NCI-H774 (cell line): ENCODE results near the gene TIGD4.

ENCODE experiments used
- DNase-seq: peaks from one replicate; lab custom pipeline; 2025; lab: John Stamatoyannopoulos, UW

Gene TIGD4

DNA sequence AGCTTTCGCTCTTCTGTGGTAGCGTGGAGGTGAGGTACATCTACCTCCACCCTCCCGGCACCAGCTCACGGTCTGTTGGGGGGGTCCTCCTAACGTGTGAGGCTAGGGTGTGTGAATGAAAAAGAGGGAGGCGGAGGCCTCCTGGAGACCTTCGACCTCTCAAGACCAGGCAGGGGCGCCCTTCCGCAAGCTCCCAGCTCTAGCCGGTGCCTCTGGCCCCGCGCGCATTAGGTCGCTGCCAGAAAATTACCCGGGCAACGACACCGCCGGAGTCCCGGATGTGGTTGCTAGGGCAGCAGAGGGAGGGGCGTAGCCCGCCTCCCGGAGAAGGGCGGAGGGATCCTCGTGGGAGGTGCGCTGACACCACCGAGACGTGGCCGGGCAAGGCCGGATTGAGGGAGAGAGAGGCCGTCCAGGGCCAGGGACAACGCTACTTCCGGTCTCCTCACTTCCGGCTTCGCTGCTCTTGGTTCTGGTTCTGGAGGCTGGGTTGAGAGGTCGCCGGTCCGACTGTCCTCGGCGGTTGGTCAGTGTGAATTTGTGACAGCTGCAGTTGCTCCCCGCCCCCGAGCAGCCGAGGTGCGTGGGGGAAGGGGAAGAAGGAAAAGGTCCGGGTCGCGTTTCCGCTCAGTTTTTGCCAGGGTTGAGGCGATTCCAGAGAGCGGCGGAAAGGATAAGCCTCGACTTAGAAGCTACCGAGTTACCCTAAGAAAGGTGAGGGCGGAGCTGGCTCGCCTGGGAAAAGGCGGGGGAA lies at the start of gene TIGD4, which contains the start of gene ARFIP1:
Gene TIGD4 (minus strand): TSS at position 218 of the 754 bp plus-strand sequence. CDS start 8,726 bp downstream, outside the sequence.
Gene ARFIP1 (plus strand): TSS at position 442 of the 754 bp plus-strand sequence. CDS start 49,680 bp downstream, outside the sequence.
- peak; percentile 88 for DNase-seq

DNA sequence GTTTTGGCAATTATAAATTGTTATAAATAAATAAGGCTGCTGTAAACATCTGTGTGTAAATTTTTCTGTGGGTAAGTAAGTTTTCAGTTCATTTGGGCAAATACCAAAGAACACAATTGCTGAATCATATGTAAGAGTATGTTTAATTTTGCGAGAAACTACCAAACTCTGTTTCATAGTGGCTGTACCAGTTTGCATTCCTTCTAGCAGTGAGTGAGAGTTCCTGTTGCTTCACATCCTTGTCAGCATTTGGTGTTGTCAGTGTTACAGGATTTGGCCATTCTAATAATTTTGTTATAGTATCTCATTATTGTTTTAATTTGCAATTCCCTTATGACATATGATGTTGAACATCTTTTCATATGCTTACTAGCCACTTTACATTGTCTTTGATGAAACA lies 48.6 kb upstream of the TIGD4 start:
- no peak for DNase-seq

DNA sequence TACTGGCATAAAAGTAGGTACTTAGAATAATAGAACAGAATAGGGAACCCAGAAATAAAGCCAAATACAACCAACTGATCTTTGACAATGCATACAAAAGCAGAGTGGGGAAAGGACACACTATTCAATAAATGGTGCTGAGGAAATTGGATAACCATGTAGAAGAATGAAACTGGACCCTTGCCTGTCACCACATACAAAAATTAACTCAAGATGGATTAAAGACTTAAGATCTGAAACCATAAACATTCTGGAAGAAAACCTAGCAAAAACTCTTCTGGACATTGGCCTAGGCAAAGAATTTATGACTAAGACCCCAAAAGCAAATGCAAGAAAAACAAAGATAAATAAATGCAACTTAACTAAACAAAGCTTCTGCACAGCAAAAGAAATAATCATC lies 45.8 kb upstream of the TIGD4 start:
- DNase-seq, result no peak

DNA sequence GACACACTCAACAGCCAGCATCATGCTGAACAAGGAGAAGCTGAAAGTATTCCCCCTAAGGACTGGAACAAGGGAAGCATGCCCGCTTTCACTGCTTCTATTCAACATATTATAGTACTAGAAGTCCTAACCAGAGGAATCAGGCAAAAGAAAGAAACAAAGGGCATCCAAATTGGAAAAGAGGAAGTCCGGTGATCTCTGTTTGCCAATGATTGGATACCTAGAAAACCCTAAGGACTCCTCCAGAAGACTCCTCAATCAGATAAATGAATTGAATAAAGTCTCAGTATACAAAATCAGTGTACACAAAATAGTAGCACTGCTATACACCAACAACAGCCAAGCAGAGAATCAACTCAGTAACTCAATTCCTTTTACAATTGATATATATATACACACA lies 45.0 kb upstream of the TIGD4 start:
- no peak for DNase-seq

DNA sequence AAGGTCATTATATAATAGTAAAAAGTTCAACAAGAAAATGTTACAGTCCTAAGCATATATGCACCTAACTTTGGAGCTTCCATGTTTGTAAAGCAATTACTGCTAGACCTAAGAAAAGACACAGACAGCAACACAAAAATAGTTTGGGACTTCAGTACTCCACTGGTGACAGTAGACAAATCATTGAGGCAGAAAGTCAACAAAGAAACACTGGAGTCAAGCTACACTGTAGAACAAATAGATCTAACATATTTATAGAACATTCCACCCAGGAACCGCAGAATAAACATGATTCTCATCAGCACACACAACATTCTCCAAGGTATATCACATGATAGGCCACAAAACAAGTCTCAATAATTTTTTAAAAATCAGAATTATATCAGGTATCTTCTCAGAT lies 42.8 kb upstream of the TIGD4 start:
- no peak for DNase-seq

DNA sequence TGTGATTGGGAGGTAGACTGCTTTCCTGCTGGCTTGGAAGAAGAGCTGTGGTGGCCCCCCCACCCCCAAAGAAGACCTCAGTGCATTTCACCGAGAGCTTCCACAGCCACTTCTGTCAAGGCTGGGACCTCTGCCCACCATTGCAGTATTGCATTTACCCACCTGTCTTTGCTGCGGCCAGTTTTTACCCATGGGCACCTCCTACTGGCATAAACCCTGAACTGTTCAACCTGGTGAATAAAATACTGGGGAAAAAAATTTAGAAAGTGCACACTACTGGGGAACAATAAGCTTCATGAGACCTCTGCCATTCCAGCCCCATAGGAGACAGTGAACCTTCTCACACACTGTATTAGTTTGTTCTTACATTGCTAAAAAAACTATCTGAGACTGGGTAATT lies 40.5 kb upstream of the TIGD4 start:
- DNase-seq, result no peak

DNA sequence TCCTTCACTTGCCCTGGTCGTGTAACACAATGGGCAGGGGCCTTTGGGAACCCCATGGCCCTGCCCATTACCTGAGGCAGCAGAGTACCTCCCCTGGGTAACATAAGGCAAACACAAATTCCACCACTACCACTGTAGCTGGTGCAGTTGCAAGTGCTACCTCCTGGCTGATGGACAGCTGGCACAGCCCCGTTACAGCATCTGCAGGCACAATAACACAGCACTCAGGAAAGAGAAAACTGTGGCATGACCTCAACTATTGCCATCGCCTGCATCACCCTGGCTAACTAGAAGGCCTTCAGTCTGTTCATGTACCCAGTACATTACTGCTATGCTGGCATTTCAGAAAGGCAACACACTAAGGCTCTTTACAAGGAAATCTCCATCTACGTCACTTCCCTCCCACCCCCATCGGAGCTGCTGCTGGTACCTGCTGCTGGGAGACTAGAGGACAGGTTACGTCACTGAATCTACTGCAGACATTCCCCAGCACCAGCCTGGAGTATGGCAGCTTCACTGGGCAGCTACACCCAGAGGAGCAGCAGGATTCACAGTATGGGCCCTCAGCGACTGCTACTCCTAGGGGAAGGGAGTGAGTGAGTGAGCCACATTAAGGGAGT lies 39.6 kb upstream of the TIGD4 start:
- no peak for DNase-seq

DNA sequence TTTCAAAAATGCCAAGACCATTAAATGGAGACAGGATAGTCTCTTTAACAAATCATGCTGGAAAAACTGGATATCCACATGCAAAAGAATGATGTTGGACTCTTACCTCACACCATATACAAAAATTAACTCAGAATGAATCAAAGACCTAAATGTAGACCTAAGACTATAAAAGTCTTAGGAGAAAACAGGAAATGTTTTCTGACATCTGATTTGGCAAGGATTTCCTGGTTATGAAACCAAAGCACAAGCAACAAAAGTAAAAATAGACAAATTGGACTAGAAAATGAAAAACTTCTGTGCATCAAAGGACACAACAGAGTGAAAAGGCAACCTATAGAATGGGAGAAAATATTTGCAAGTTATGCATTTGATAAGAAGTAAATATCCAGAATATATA lies 37.8 kb upstream of the TIGD4 start:
- DNase-seq, result no peak

DNA sequence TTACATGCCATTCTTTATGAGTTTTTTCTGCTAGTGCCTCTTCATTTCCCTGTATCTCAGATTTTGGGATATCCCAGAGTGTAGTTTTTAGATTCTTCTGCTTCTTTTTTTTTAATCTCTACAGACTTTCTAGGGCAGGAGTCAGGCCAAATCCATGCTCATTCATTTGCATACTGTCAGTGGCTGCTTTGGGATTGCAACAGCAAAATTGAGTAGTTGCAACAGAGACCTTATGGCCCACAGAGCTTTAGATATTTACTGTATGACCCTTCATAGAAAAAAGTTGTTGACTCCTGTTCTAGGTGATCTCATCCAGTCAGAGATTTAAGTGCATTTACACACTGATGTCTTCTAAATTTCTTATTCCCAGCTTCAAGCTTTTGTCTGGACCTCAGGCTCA lies 35.5 kb upstream of the TIGD4 start:
- no peak for DNase-seq

DNA sequence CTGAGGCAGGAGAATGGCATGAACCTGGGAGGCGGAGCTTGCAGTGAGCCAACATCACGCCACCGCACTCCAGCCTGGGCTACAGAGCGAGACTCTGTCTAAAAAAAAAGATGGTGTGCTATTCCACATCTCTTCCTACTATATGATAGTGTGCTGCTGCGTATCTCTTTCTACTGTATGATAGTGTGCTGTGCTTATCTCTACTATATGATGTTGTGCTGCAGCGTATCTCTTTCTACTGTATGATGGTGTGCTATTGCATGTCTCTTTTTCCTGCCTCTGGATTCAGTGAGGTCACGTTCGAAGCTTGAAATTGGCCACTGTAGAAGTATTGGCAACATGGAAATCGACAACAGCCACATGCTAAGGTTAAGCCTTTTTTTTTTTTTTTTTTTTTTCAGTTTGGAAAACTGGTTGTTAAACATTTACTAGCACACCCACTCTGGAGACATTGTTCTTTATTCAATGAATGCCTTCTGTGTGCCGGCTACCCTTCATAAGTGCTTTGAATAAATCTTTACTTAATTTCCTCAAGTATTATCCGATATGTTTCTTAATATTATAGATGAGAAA lies 31.3 kb upstream of the TIGD4 start:
- no peak for DNase-seq

DNA sequence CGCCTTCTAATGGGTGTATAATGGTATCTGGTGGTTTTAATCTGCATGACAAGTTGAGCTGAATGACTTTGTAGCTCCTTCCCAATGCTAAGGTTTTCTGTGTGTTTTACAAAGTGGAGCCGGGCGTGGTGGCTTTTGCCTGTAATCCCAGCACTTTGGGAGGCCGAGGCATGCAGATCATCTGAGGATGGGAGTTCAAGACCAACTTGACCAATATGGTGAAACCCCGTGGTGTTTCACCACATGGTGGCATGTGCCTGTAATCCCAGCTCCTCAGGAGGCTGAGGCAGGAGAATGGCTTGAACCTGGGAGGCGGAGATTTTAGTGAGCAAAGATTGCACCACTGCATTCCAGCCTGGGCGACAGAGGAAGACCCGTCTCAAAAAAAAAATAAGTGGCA lies 29.1 kb upstream of the TIGD4 start:
- no peak for DNase-seq

DNA sequence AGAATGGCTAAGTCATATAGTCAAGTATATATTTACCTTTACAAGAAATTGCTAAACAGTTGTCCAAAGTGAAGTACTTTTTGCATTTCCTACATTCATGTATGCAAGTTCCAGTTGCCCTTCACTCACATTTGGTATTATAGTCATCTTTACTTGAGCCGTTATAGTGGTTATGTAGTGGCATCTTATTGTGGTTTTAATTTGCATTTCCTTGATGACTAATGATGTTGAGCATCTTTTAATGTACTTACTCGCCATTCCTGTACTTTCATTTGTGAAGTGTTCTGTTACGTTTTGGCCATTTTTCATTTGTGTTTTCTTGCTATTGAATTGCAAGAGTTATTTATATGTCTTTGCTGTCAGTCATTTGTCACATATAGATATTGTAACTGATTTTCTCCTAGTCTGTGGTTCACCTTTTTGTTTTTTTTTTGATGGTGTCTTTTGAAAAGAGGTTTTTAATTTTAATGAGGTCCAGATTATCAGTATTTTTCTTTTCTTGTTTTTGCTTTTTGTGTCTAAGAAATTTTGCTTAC lies 27.8 kb upstream of the TIGD4 start:
- DNase-seq, result no peak

DNA sequence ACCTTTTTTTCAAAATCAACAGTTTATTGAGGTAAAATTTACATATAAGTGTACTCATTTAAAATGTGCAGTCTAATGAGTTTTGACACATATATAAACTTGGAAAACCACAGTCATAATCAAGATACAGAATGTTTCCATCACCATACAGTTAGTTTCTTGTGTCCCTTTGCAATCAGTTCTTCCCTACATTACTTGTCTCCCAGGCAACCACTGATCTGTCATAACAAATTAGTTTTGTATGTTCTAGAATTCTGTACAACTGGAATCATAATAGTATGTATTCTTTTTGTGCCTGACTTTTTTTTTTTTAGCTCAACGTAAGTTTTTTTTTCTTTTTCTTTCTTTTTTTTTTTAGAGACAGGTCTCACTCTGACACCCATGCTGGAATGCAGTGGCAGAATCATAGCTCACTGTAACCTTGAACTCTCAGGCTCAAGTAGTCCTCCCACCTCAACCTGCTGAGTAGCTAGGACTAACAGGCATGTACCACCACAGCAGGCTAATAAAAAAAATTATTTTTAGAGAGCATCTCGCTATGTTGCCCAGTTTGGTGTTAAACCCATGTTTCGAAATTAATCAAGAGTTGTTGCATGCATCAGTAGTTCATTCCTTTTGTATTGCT lies 27.1 kb upstream of the TIGD4 start:
- DNase-seq, result no peak

DNA sequence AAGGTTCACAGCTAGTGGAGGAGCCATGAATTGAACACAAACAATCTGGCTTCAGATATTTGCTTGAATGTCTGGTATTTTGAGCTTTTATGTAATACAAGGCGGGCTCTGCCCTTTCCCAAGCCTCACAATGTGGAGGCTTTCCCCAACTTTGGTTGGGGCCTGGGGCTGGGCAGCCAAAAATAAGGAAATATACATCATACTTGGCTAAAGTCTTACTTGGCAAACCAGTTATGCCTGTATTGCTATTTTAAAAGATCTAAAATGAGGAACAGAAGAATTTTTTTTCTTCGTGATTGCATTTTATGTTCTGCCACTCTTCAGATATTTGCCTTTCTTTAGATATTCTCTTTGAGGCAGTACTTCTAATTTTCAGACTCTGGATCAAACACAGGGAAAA lies 26.3 kb upstream of the TIGD4 start:
- DNase-seq, result no peak

DNA sequence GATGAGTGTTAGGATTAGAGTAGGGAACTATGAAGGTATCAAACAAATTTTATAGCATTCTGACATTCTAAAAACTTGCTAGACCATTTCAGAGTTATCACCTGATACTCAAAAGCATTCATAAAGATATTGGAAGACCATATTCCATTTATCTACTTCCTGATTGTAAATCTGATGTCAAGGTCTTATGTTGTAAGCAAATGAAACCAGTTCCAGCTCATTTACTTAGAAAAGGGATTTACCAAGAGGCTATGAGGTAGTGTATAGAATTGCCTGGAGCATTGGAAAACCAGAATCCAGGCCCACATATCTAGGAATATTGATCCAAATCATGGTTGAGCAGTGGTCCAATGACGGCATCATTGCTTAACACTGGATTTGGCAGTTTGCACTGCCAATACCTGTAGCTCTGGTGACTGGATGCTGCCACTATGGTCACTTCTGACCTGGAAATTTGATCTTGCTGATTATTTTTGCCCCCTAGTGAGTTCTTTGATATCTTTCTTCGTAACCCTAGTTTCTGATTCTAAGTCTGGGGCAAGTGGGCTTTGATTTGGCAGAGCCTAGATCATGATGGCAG lies 25.6 kb upstream of the TIGD4 start:
- no peak for DNase-seq

DNA sequence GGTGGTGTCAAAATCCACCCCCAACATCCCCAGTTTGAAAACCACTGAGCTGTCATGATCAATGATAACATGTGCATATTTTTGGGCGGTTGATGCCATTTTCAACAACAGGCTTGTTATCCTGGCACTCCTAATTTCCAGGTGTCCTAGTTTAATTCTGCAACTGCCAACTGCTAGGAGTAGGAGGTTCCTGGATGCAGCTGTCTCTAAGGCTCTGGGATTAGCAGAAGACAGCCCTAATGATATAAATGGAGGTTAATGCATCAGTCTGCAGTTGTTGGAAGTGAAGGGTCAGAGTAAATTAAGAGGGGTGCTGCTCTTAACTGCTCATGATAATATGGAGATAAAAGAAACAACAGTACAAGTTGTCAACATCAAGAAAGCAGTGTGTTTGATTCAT lies 24.0 kb upstream of the TIGD4 start:
- no peak for DNase-seq

DNA sequence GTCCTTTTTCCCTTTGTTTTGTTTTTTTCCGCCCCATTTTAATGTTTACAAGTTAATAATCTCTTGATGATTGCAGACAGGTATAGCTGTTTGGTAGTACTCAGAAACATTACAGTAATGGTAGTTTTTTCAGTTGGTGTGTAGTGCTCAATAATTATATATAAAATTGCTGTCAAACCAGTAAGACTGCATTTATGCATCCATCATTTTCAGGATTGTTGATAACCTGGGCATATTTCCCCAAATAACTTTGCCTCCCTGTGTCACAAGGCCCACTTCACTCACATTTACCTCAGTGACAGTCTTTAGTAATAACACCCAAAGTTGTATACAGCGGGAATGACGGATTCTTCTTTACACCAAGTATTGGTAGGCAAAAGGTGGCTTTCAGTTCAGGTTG lies 16.4 kb upstream of the TIGD4 start:
- no peak for DNase-seq

DNA sequence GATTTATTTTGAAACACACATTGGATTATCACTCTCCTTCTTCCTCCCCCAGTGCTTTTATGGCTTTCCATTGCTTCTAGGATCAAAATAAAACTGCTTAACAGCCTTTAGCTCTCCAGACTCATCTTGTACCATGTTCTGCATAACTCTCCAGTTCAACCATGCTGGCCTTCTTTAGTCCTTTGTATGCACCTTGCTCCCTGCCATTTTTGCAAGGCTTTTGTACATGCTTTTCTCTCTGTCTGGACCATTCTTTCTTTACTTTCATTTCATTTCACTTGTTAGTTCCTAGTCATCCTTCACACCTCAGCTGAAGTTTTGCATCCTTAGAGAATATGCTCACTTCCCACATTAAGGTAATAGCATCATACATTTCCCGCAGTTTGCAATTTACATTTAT lies 7.1 kb upstream of the TIGD4 start:
- no peak for DNase-seq

DNA sequence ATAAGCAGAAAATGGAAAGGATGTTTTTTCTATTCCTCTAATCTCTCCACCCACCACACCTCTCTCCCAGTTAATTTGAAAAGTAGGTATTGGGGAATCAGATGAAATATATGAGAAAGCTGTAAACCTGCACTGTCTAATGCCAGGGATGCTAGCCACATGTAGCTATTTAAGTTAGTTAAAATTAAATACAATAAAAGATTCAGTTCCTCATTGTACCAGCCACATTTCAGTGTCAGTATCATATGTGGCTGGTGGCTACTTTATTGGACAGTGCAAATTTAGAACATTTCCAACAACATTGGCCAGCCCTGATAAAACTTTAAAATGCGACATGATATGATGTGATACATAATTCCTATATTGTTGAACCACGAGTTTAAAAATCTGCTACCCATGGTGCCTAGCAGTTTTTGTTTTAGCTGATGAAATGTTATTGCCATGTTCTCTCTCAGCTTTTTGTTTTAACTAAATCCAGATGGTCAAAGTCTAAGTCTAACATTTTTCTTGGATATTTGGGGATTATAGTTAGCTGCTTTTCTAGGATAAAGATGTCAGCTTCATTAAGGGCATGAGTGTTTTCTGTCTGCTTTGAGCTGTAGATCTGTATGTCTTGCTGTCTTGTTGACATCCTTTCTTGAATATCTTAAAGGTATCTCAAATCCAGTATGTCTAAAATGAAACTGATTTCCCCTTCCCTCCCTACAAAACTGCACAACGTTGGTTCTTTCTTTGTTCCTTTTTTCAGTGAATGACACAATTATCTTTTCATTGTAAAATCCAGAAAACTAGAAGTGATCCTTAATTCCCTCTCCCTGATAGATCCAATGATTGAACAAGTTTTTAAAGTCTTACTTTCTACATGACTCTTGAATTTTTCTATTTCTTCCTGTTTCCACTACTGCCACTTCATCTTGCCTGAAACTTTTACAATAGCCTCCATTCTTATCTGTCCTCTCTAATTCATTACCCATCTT lies 6.4 kb upstream of the TIGD4 start:
- DNase-seq, result no peak

DNA sequence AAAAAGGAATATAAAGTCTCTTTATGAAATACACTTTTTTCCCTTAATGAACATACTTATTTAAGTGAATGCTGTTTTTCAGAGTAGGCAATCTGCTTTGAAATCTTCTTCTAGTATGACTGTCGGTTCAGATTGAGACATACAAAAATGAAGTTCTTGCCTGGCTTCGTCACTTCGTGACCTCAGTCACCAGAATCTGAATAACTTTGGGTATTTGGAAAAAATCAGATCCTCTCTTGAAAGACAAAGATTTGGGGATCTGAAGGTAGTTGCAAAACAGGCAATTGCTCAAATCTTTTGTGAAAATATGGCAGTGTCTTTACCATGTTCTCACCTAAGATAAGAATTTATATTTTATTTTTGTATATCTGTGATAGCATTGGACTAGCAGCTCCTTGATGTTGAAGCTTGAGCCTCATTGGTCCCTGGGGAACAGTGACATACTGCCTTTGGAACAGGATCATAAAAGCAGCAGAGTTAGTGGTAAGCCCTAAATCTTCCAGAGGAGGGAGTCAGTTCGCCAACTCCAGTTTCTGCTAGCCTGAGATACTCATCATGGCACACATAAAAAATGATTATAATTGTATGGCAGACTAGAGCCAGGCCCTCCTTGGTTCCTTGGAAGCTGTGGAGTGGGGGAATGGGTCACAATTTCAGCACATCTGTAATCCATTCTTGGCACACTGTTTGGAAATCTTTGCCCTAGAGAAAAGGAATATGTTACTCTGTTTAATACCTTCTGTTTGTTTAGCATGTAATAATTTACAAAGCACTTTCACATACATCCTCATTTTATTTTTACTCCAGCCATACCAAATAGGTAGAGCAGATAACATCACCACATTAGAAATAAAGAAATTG lies 5.2 kb upstream of the TIGD4 start:
- DNase-seq, result no peak
